ENCODE data around the gene PRPF40A. TPM values are rescaled to one million over a fixed set of nuclear protein-coding genes. Genes with fewer than 3 reads are reported as not detected.
"Not testable (repeated sequence)": the region's sequence is repeated elsewhere in the genome, so short reads cannot be mapped to it uniquely, and the experiment has no call there.

PRPF40A gene
- 100 to 1,000 TPM; 126 to 127 TPM for total RNA-seq

DNA sequence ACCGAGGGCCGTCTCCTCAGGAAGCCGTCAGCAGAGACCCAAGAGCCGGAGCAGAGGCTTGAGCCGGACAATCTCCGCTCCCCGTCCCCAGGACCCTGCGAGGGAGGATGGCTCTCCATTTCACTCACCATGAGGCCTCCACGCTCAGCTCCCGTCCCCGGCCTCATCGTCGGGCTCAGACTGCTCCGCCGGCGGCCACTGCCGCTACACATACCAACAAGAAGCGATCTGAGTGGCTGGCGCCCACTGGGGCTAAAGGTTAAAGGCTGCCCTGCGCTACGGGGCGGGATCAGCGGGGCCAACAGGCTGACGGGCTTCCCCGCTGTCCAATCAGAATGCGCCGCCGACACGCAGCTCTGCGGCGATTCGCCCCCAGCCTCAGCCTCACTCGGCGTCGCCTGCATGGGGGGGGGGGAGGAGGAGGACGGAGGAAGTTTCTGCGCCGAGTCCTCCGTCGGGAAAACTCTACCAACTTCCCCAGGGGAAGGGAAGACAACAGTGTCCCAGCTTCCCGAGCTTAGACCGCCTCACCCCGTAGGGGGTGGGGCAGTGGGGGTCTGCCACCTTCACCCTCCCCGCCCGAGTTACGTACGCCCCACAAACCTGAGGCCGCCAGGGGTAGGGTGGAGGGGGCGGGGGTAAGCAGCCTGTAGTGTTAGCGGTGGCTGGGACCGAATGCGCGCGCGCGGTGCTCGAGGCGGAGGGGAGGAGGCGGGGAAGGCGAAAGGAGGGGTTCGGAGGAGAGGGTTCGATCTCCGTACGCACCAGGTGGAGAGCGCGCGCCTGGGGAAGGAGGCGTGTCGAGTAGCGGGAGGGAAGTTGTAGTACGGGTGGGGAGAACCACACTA lies at the start of gene PRPF40A:
TSS of gene PRPF40A (minus strand) at position 234 of the 848 bp plus-strand sequence. CDS start at position 212, 22 bp downstream.
- Mint-ChIP-seq H3K27ac (peak within 1 kb of the TSS; percentile 100), H3K4me1 (peaks cover 62% of the 10 kb centered on the region), H3K36me3 (peaks cover 39% of the 10 kb centered on the region), H3K4me3 (peak within 1 kb of the TSS; percentile 100), H3K9me3 (ENCODE audit: low read depth) (no peaks in the 10 kb centered on the region), H3K27me3 (no peaks in the 10 kb centered on the region)
- ATAC-seq (peak; percentile 78), DNase-seq (peak; percentile 99)
- CTCF ChIA-PET = interaction anchor here (0.5 to 4.4 kb wide), 12 partner anchors 9 to 1306 kb away, joined by 3 to 35 read pairs (median 4); partner anchors contain the start of gene STAM2

GRCh38 chr2:152766928-152767327 lies 49.7 kb upstream of the PRPF40A start:
- Mint-ChIP-seq H3K27ac (no peak overlapping the region), H3K27me3 (no peaks in the 10 kb centered on the region), H3K4me3 (no peak overlapping the region), H3K4me1 (no peaks in the 10 kb centered on the region), H3K36me3 (peaks cover 17% of the 10 kb centered on the region), H3K9me3 (ENCODE audit: low read depth) (peaks cover 2% of the 10 kb centered on the region)
- DNase-seq (no peak), ATAC-seq (no peak)
- CTCF ChIA-PET = no interaction called here

DNA sequence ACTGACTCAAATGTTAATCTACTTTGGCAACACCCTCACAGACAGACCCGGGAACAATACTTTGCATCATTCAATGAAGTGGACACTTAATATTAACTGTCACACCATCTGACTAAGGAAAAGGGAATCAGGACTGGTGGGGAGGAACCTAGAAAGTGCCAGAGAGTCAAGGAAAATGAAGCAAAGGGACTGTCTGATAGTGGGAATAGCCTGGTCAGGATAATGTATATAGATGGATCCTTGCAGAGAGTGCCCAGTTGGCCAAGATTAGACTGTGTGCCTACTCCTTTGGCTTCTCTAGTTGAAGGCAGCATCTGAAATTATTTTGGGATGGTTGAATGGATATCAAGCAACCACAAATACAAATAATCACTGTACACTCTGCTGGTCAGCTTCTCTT lies 46.4 kb upstream of the PRPF40A start:
- CTCF ChIA-PET = no interaction called here

DNA sequence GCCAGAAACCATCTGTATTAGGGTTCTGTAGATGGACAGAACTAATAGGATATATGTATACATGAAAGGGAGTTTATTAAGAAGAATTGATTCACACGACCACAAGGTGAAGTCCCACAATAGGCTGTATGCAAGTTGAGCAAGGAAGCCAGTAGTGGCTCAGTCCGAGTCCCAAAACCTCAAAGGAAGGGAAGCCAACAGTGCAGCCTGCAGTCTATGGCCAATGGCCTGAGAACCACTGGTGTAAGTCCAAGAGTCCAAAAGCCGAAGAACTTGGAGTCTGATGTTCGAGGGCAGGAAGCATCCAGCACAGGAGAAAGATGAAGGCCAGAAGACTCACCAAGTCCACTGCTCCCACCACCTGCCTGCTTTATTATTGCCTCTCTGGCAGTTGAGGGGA lies 45.9 kb upstream of the PRPF40A start:
- ATAC-seq; H3K4me1 Mint-ChIP-seq; CTCF ChIA-PET; H3K27ac Mint-ChIP-seq; H3K4me3 Mint-ChIP-seq; H3K9me3 Mint-ChIP-seq (ENCODE audit: low read depth); DNase-seq; H3K27me3 Mint-ChIP-seq: not testable (repeated sequence)
- H3K36me3 Mint-ChIP-seq = peaks cover 30% of the 10 kb centered on the region

More for the DNA sequence above, 46.4 kb upstream of the PRPF40A start:
- Mint-ChIP-seq H3K9me3 (ENCODE audit: low read depth) (peaks cover 2% of the 10 kb centered on the region), H3K4me1 (no peaks in the 10 kb centered on the region), H3K27me3 (no peaks in the 10 kb centered on the region), H3K4me3 (no peak overlapping the region), H3K27ac (no peak overlapping the region), H3K36me3 (peaks cover 30% of the 10 kb centered on the region)
- DNase-seq = no peak
- ATAC-seq = no peak

- Mint-ChIP-seq H3K4me3 (no peak overlapping the region), H3K27me3 (no peaks in the 10 kb centered on the region), H3K4me1 (no peaks in the 10 kb centered on the region), H3K36me3 (peaks cover 30% of the 10 kb centered on the region), H3K27ac (no peak overlapping the region), H3K9me3 (ENCODE audit: low read depth) (no peaks in the 10 kb centered on the region)
- DNase-seq = no peak
- no peak for ATAC-seq
- CTCF ChIA-PET = no interaction called here
Observed at GRCh38 chr2:152762202-152762601, 44.9 kb upstream of the PRPF40A start.

GRCh38 chr2:152761214-152761613 lies 44.0 kb upstream of the PRPF40A start:
- no peak for ATAC-seq
- no peaks in the 10 kb centered on the region for H3K9me3 Mint-ChIP-seq (ENCODE audit: low read depth)
- no peak overlapping the region for H3K27ac Mint-ChIP-seq
- H3K36me3 Mint-ChIP-seq = peaks cover 37% of the 10 kb centered on the region
- DNase-seq = no peak
- H3K4me3 Mint-ChIP-seq = no peak overlapping the region
- no peaks in the 10 kb centered on the region for H3K27me3 Mint-ChIP-seq
- H3K4me1 Mint-ChIP-seq = no peaks in the 10 kb centered on the region
- CTCF ChIA-PET = no interaction called here

DNA sequence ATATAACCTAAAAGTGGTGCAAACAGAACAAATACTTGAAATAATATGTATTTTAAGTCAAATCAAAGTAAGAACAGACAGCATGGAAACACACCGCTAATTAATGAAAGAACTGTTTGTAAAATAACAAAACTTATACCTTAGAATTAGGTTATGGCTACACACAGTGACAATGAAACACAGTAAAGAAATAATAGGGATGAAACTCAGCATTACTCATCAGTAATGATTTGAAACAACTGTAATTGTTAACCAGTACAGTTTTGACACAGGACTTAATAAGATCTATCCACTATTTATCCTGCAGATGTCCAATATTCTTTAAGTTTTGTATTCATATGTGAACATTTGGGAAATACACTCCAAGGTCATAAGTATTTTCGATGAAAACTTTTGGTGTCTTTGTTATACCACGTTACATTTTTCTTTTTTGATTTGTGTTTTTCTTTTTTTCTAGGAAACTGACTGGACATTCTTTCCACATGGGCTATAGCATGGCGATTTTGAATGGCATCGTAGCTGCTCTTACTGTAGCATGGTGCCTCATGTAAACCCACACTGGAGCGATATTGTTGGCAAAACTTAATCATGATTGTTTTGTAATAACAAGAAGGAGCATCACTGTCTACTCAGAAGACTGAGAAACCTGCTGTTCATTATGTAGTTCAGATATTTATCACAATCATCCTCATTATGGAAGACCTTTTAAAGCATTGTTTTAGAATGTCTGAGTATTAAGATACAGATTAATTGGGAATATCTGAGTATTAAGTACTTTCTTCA lies 42.2 kb upstream of the PRPF40A start:
- CTCF ChIA-PET = no interaction called here
- no peaks in the 10 kb centered on the region for H3K27me3 Mint-ChIP-seq
- no peak overlapping the region for H3K4me3 Mint-ChIP-seq
- peaks cover 44% of the 10 kb centered on the region for H3K36me3 Mint-ChIP-seq
- DNase-seq = no peak
- no peaks in the 10 kb centered on the region for H3K9me3 Mint-ChIP-seq (ENCODE audit: low read depth)
- no peaks in the 10 kb centered on the region for H3K4me1 Mint-ChIP-seq
- no peak for ATAC-seq
- no peak overlapping the region for H3K27ac Mint-ChIP-seq

GRCh38 chr2:152755029-152755428 lies 37.8 kb upstream of the PRPF40A start:
- peaks cover 43% of the 10 kb centered on the region for H3K36me3 Mint-ChIP-seq
- H3K4me3 Mint-ChIP-seq = no peak overlapping the region
- DNase-seq (no peak), ATAC-seq (no peak)
- H3K4me1 Mint-ChIP-seq = no peaks in the 10 kb centered on the region
- CTCF ChIA-PET = no interaction called here
- no peak overlapping the region for H3K27ac Mint-ChIP-seq
- no peaks in the 10 kb centered on the region for H3K9me3 Mint-ChIP-seq (ENCODE audit: low read depth)
- H3K27me3 Mint-ChIP-seq = no peaks in the 10 kb centered on the region

DNA sequence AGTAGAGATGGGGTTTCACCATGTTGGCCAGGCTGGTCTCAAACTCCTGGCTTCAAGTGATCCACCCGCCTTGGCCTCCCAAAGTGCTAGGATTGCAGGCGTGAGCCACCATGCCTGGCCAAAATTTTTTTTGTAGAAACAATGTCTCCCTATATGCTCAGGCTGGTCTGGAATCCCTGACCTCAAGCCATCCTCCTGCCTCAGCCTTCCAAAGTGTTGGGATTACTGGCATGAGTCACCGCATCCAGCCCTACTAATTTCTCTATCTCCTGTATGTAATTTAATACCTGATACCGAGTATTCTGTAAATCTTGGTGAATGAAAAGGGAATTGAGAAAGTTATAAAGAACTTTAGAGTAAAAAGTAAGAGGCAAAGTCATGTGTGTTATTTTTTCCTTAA lies 30.5 kb upstream of the PRPF40A start:
- H3K36me3 Mint-ChIP-seq = peaks cover 28% of the 10 kb centered on the region
- H3K27ac Mint-ChIP-seq, CTCF ChIA-PET: not testable (repeated sequence)

DNA sequence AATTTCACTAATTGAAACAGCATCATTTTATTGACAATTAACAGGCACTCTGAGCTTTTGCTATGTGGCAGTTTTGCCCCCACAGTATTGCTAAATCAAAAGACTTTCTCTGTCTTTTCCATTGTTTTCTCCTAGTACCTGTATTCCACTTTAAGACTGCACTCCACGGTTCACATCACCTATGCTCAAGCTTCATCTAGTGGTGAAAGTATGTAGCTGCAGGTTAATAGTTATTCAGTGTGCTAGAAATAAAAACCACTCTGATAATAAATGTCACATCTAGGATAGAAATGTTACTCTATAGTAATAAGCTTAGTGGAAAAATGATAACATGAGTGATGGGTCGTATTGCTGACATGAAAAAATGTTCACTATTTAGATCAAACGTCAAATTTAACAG lies 25.7 kb upstream of the PRPF40A start:
- Mint-ChIP-seq H3K9me3 (ENCODE audit: low read depth) (no peaks in the 10 kb centered on the region), H3K36me3 (peaks cover 28% of the 10 kb centered on the region), H3K4me3 (no peak overlapping the region), H3K27me3 (no peaks in the 10 kb centered on the region), H3K4me1 (no peaks in the 10 kb centered on the region), H3K27ac (no peak overlapping the region)
- CTCF ChIA-PET = interaction anchor here (0.7 to 2.7 kb wide), 8 partner anchors 8 to 107 kb away, joined by 3 to 11 read pairs (median 4); partner anchors contain the start of gene PRPF40A
- ATAC-seq (no peak), DNase-seq (no peak)

More for the DNA sequence above, 30.5 kb upstream of the PRPF40A start:
- ATAC-seq; H3K4me1 Mint-ChIP-seq; H3K9me3 Mint-ChIP-seq (ENCODE audit: low read depth); H3K27me3 Mint-ChIP-seq; DNase-seq; H3K4me3 Mint-ChIP-seq: not testable (repeated sequence)

- ATAC-seq = peak; percentile 76
- no peak overlapping the region for H3K27ac Mint-ChIP-seq
- no peak for DNase-seq
- H3K9me3 Mint-ChIP-seq (ENCODE audit: low read depth) = no peaks in the 10 kb centered on the region
- H3K4me1 Mint-ChIP-seq = no peaks in the 10 kb centered on the region
- peaks cover 36% of the 10 kb centered on the region for H3K36me3 Mint-ChIP-seq
- no peak overlapping the region for H3K4me3 Mint-ChIP-seq
- CTCF ChIA-PET = interaction anchor here (1.0 to 1.1 kb wide), 3 partner anchors 14 to 565 kb away, joined by 3 to 6 read pairs (median 4); partner anchors contain the start of gene STAM2
- H3K27me3 Mint-ChIP-seq = no peaks in the 10 kb centered on the region
Observed at GRCh38 chr2:152740743-152741328, 23.6 kb upstream of the PRPF40A start.

GRCh38 chr2:152739705-152740104 lies 22.4 kb upstream of the PRPF40A start:
- DNase-seq; ATAC-seq; H3K27me3 Mint-ChIP-seq; H3K9me3 Mint-ChIP-seq (ENCODE audit: low read depth); H3K4me1 Mint-ChIP-seq; H3K4me3 Mint-ChIP-seq; H3K27ac Mint-ChIP-seq: not testable (repeated sequence)
- CTCF ChIA-PET = interaction anchor here (1.1 kb wide), 1 partner anchor 13 kb away, joined by 3 read pairs; no protein-coding TSS in a partner anchor
- H3K36me3 Mint-ChIP-seq = peaks cover 36% of the 10 kb centered on the region

GRCh38 chr2:152738438-152738837 lies 21.2 kb upstream of the PRPF40A start:
- H3K4me1 Mint-ChIP-seq = peaks cover 2% of the 10 kb centered on the region
- H3K27ac Mint-ChIP-seq = no peak overlapping the region
- peaks cover 37% of the 10 kb centered on the region for H3K36me3 Mint-ChIP-seq
- no peaks in the 10 kb centered on the region for H3K9me3 Mint-ChIP-seq (ENCODE audit: low read depth)
- DNase-seq = no peak
- CTCF ChIA-PET = interaction anchor here (1.0 kb wide), 1 partner anchor 9 kb away, joined by 3 read pairs; no protein-coding TSS in a partner anchor
- ATAC-seq = no peak
- no peaks in the 10 kb centered on the region for H3K27me3 Mint-ChIP-seq
- no peak overlapping the region for H3K4me3 Mint-ChIP-seq
